ENCODE measurements around the gene PBLD. TPM values are rescaled to one million over a fixed set of nuclear protein-coding genes. Genes with fewer than 3 reads are reported as not detected.
"Not testable (repeated sequence)": the region's sequence is repeated elsewhere in the genome, so short reads cannot be mapped to it uniquely, and the experiment has no call there.

The PBLD gene
- total RNA-seq, 1 experiment from 2014 or later, result 11.7 TPM

DNA sequence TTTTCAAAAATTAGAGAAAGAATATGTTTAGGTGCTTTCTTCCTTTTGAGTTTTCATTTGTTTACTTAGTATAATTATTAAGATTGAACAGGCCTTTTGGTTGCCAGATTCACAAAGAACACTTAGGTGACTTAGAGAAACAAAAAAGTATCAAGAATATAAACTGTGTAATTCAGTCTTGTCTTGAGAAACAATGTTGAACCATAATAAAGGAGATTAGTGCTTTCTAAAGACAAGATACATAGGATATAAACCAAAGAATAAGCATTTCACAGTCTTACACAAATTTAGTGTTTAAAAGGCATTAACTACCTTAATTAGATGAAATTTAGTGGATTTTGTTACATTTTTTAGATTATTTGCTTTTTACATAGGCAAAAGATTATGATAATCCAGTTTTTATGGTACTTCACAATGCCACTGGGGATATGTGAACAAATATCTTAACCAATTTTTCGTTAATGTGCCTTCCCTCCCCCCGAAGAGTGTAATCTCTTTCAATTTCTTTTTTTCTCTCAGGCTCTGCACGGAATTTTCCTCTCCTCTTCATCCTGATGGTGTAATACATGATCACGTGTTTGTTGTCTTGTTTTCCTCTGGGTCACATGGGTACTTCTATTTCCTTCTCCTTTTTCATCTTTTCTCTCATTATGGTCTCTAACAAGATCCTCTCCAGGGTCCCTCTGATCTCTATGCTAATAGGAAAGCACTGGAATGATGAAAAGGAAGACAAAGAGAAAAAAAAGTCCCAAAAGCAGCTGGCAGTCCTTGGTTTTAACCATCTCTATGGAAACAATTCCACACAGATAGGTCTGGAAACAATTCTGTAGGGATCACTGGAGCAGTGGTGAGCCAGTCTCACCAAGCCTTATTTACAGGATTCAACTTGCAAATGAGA lies 4.6 kb downstream of the PBLD start:
- CTCF ChIA-PET, result interaction anchor here (0.8 to 1.2 kb wide), 2 partner anchors 82 to 115 kb away, joined by 3 to 7 read pairs; no protein-coding TSS in a partner anchor
- H3K4me1 ChIP-seq (replicated peaks; ENCODE audit: insufficient read depth), result peaks cover 22% of the 10 kb centered on the region
- 0 out of 2 replicates have a peak overlapping the region, but pooled peaks have one; percentile 19 for H2AFZ ChIP-seq
- BruUV-seq (replicated peaks), result no TSS peak
- no peak overlapping the region for H3K4me3 ChIP-seq
- peak in 1 of 2 experiments; percentile 10 for DNase-seq
- no peaks in the 10 kb centered on the region for H3K27me3 ChIP-seq (ENCODE audit: insufficient read depth, low read depth)
- peak overlapping the region; percentile 29 for H3K4me2 ChIP-seq
- H3F3A ChIP-seq (ENCODE audit: insufficient read depth, low read depth), result peaks cover 19% of the 10 kb centered on the region
- no peaks in the 10 kb centered on the region; the same call in 1 of the 2 replicates for H3K36me3 ChIP-seq (ENCODE audit: low read depth)
- POLR2A ChIA-PET (ENCODE audit: unreplicated experiment), result interaction anchor here (0.6 kb wide), 3 partner anchors 26 to 444 kb away, joined by 3 to 7 read pairs (median 6); no protein-coding TSS in a partner anchor
- peaks cover 5% of the 10 kb centered on the region; the same call in 1 of the 2 replicates for H3K9me2 ChIP-seq (ENCODE audit: insufficient read depth)
- H4K20me1 ChIP-seq (ENCODE audit: insufficient read depth), result peaks cover 3% of the 10 kb centered on the region
- intact Hi-C loops (cut with micrococcal nuclease; ENCODE audit: unreplicated experiment), result no loop called here
- peaks cover 26% of the 10 kb centered on the region for H3K79me2 ChIP-seq (ENCODE audit: low read depth)
- H3K27ac ChIP-seq, result no peak overlapping the region
- TF ChIP-seq EZH2 (IDR thresholded peaks at IDR 0.05; ENCODE audit: low read depth) (no peak), CTCF (conservative IDR thresholded peaks at IDR 0.05) (no peak)
- no peaks in the 10 kb centered on the region for H3K9me3 ChIP-seq (ENCODE audit: insufficient read depth, low read depth)

GRCh38 chr10:68324396-68324795 lies 8.3 kb downstream of the PBLD start:
- DNase-seq; CTCF ChIA-PET; H3K9me2 ChIP-seq (ENCODE audit: insufficient read depth); H3K27me3 ChIP-seq (ENCODE audit: insufficient read depth, low read depth); H3K27ac ChIP-seq; intact Hi-C loops (cut with micrococcal nuclease; ENCODE audit: unreplicated experiment); H2AFZ ChIP-seq; H3F3A ChIP-seq (ENCODE audit: insufficient read depth, low read depth); H3K4me3 ChIP-seq; H4K20me1 ChIP-seq (ENCODE audit: insufficient read depth); H3K79me2 ChIP-seq (ENCODE audit: low read depth); BruUV-seq (replicated peaks); H3K9me3 ChIP-seq (ENCODE audit: insufficient read depth, low read depth); POLR2A ChIA-PET (ENCODE audit: unreplicated experiment); H3K36me3 ChIP-seq (ENCODE audit: low read depth); H3K4me2 ChIP-seq: not testable (repeated sequence)
- H3K4me1 ChIP-seq (replicated peaks; ENCODE audit: insufficient read depth), result peaks cover 14% of the 10 kb centered on the region

GRCh38 chr10:68318331-68319059 lies 14.2 kb downstream of the PBLD start:
- Histone ChIP-seq H3K9me2 (ENCODE audit: insufficient read depth) (no peaks in the 10 kb centered on the region), H3K4me1 (replicated peaks; ENCODE audit: insufficient read depth) (0 out of 2 replicates have a peak, but pooled peaks cover 5% of the 10 kb centered on the region), H3K9me3 (ENCODE audit: insufficient read depth, low read depth) (0 out of 2 replicates have a peak, but pooled peaks cover 16% of the 10 kb centered on the region), H4K20me1 (ENCODE audit: insufficient read depth) (no peaks in the 10 kb centered on the region), H3K27ac (no peak overlapping the region), H3K4me2 (no peak overlapping the region), H3K4me3 (no peak overlapping the region), H3F3A (ENCODE audit: insufficient read depth, low read depth) (peaks cover 6% of the 10 kb centered on the region), H3K27me3 (ENCODE audit: insufficient read depth, low read depth) (no peaks in the 10 kb centered on the region), H2AFZ (no peak overlapping the region), H3K79me2 (ENCODE audit: low read depth) (no peaks in the 10 kb centered on the region), H3K36me3 (ENCODE audit: low read depth) (no peaks in the 10 kb centered on the region)
- BruUV-seq (replicated peaks), result no TSS peak
- POLR2A ChIA-PET (ENCODE audit: unreplicated experiment), result interaction anchor here (0.6 kb wide), 1 partner anchor 285 kb away, joined by 3 read pairs; no protein-coding TSS in a partner anchor
- intact Hi-C loops (cut with micrococcal nuclease; ENCODE audit: unreplicated experiment), result no loop called here
- CTCF ChIA-PET, result interaction anchor here (0.6 kb wide), 1 partner anchor 623 kb away, joined by 4 read pairs; no protein-coding TSS in a partner anchor
- DNase-seq, result no peak
- TF ChIP-seq CTCF (conservative IDR thresholded peaks at IDR 0.05) (no peak), EZH2 (IDR thresholded peaks at IDR 0.05; ENCODE audit: low read depth) (no peak)
